NT2/D1 (cell line): ENCODE results near the gene RGS3.

Source experiments
- DNase-seq: peaks from one replicate; pipeline ENCODE4 v3.0.0-alpha.2; 2011; ENCODE audit warnings: low read depth, low spot score
- H3K27me3 ChIP-seq: 2 replicates; pipeline ENCODE4 v1.6.0; 2011; ENCODE audit warnings: mild to moderate bottlenecking; ENCODE audit not compliant: insufficient read length, insufficient read depth
- H3K36me3 ChIP-seq: 2 replicates; pipeline ENCODE4 v1.6.1; 2011; ENCODE audit warnings: mild to moderate bottlenecking, low read length, mixed read lengths; ENCODE audit not compliant: insufficient read depth, insufficient read length
- H3K4me1 ChIP-seq: 2 replicates; pipeline ENCODE4 v1.5.1; 2011; ENCODE audit not compliant: insufficient read depth, insufficient read length
- H3K4me3 ChIP-seq: 2 replicates; pipeline ENCODE4 v1.5.1; 2011; ENCODE audit warnings: low read depth; ENCODE audit not compliant: insufficient read length
- H3K9ac ChIP-seq: 2 replicates; pipeline ENCODE4 v1.6.0; 2011; ENCODE audit warnings: low read depth; ENCODE audit not compliant: insufficient read length
- H3K9me3 ChIP-seq: 2 replicates; pipeline ENCODE4 v1.5.1; 2011; ENCODE audit warnings: mild to moderate bottlenecking, low read length; ENCODE audit not compliant: insufficient read depth
- SUZ12 ChIP-seq: IDR thresholded peaks from 2 replicates; pipeline ENCODE4 v1.6.1; 2011; ENCODE audit not compliant: insufficient read length, insufficient read depth; ENCODE audit errors: extremely low read depth
- YY1 ChIP-seq: IDR thresholded peaks from 2 replicates; pipeline ENCODE4 v1.6.1; 2011; ENCODE audit not compliant: insufficient read length, insufficient read depth
- ZNF274 ChIP-seq: IDR thresholded peaks from 2 replicates; pipeline ENCODE4 v1.6.1; 2011; ENCODE audit warnings: mild to moderate bottlenecking, low read depth, low read length

RGS3 gene

DNA sequence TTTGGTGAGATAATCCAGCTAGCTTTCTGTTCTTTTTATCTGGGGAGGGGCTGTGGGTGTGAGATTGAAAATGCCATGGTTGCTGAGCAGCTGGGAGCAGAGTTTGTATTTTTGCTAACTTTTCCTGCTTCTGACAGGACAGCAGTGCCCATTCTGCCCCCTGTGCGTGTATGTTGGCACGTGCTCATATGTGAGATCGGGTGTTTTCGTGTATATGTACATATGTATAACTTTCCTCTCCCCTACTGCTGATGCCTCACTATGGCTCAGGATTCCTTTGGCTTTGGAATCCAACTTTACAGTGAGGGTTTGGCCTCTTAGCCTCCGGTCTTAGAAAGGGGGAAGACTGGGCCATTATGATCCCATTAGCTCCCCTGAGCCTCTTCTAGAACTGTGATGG, 38.3 kb downstream of the RGS3 start:
- no peaks in the 10 kb centered on the region for H3K9me3 ChIP-seq
- TF ChIP-seq SUZ12, result no peak
- TF ChIP-seq ZNF274, result no peak
- TF ChIP-seq YY1, result no peak
- H3K27me3 ChIP-seq, result no peaks in the 10 kb centered on the region
- no peak for DNase-seq
- no peak overlapping the region for H3K4me3 ChIP-seq
- peaks cover 21% of the 10 kb centered on the region for H3K4me1 ChIP-seq
- H3K36me3 ChIP-seq, result no peaks in the 10 kb centered on the region
- peak overlapping the region; percentile 54 for H3K9ac ChIP-seq

- DNase-seq, result no peak
- no peak overlapping the region for H3K4me3 ChIP-seq
- no peaks in the 10 kb centered on the region for H3K9me3 ChIP-seq
- peaks cover 21% of the 10 kb centered on the region for H3K4me1 ChIP-seq
- TF ChIP-seq ZNF274, result no peak
- no peak for TF ChIP-seq SUZ12
- TF ChIP-seq YY1, result no peak
- H3K27me3 ChIP-seq, result no peaks in the 10 kb centered on the region
- H3K9ac ChIP-seq, result no peak overlapping the region
- H3K36me3 ChIP-seq, result peaks cover under 1% of the 10 kb centered on the region
Measured at GRCh38 chr9:113502427-113503034, 39.0 kb downstream of the RGS3 start.

- no peak for DNase-seq
- H3K27me3 ChIP-seq, result no peaks in the 10 kb centered on the region
- H3K36me3 ChIP-seq, result peaks cover 7% of the 10 kb centered on the region
- H3K4me1 ChIP-seq, result peaks cover 21% of the 10 kb centered on the region
- H3K9me3 ChIP-seq, result no peaks in the 10 kb centered on the region
- H3K9ac ChIP-seq, result no peak overlapping the region
- no peak overlapping the region for H3K4me3 ChIP-seq
- TF ChIP-seq ZNF274 (no peak), SUZ12 (no peak), YY1 (no peak)
Measured at GRCh38 chr9:113503131-113503541, 39.6 kb downstream of the RGS3 start.

DNA sequence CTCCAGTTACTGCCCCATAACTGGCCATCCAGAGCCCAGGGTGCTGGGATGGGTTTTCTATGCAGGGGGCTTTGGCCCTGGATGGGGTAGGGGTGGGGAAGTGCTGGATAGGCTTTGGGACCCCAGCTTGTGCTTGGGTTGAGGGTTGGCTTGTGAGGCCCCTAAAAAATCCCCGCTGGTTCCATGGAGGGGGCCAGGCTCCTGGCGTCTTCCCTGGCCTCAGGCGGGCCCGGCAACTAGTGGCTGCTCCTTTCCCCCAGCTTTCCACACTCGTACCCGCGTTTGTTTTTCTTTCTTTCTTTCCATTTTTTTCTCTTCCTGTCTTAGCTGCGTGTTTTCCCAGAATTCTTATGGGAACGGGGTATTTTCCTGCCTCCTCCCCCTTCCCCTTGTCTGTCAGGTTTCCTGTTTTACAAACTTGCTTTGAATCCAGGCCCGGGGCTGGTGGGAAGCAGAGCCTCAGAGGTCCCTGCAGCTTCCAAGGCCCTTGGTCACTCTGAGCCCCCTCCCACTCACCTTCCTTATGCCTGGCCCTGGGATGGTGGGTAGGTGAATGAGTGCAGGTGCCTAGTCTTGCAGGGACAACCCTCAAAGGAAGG, 40.2 kb downstream of the RGS3 start:
- Histone ChIP-seq H3K4me1 (peaks cover 23% of the 10 kb centered on the region), H3K4me3 (no peak overlapping the region), H3K27me3 (no peaks in the 10 kb centered on the region), H3K36me3 (peaks cover 8% of the 10 kb centered on the region), H3K9me3 (no peaks in the 10 kb centered on the region), H3K9ac (no peak overlapping the region)
- no peak for TF ChIP-seq ZNF274
- no peak for TF ChIP-seq YY1
- no peak for TF ChIP-seq SUZ12
- DNase-seq, result no peak

DNA sequence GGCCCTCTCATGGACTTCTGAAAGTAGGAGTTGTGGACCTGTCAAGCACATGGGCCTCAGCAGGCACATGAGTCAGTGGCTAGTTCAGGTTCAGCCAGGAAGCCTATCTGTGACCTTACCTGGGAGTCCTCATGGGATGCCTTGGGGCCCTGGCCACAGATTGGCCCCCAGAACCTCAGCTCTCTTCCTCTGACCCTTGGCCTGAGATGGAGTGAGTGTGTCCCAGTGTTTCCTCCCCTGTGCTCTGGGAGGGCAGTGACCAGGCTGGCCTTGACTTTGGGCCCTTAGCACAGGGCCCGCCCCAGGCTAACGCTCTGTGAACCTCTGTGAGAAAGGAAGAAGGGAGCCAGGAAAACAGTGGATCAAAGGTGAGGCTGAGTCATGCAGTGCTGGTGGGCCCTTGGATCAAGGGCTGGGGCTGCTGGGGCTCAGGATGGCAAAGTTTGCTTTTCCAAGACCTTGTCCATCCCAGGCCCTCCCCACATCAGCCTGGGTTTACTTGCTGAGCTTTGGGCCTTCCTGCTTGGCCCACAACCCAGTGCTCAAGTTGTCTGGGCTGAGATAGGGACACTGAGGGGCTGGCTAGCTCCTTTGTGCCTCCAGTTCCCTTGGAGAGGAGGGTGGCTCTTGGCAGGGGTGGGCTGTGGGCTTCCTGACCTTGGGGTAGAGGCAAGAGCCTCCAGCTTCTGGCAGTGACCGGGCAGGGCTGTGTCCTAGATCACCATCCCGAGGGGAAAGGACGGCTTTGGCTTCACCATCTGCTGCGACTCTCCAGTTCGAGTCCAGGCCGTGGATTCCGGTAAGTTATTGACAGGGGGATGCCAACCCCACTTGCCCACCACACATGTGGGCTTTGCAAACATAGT, 41.4 kb downstream of the RGS3 start:
- Histone ChIP-seq H3K4me1 (peaks cover 23% of the 10 kb centered on the region), H3K9me3 (no peaks in the 10 kb centered on the region), H3K4me3 (no peak overlapping the region), H3K9ac (no peak overlapping the region), H3K36me3 (peaks cover 9% of the 10 kb centered on the region), H3K27me3 (no peaks in the 10 kb centered on the region)
- TF ChIP-seq ZNF274, result no peak
- no peak for DNase-seq

GRCh38 chr9:113506090-113506589, 42.6 kb downstream of the RGS3 start:
- peak overlapping the region; percentile 2 for H3K9ac ChIP-seq
- H3K27me3 ChIP-seq, result no peaks in the 10 kb centered on the region
- TF ChIP-seq YY1 (no peak), ZNF274 (no peak), SUZ12 (no peak)
- H3K4me1 ChIP-seq, result peaks cover 23% of the 10 kb centered on the region
- no peaks in the 10 kb centered on the region for H3K9me3 ChIP-seq
- peaks cover 9% of the 10 kb centered on the region for H3K36me3 ChIP-seq
- peak; percentile 30 for DNase-seq
- no peak overlapping the region for H3K4me3 ChIP-seq

- peaks cover 23% of the 10 kb centered on the region for H3K4me1 ChIP-seq
- peaks cover 9% of the 10 kb centered on the region for H3K36me3 ChIP-seq
- no peak overlapping the region for H3K9ac ChIP-seq
- no peak for TF ChIP-seq YY1
- no peak for TF ChIP-seq SUZ12
- TF ChIP-seq ZNF274, result no peak
- no peaks in the 10 kb centered on the region for H3K9me3 ChIP-seq
- DNase-seq, result no peak
- no peaks in the 10 kb centered on the region for H3K27me3 ChIP-seq
- no peak overlapping the region for H3K4me3 ChIP-seq
Measured at GRCh38 chr9:113507256-113507655, 43.7 kb downstream of the RGS3 start.
